Spleen (tissue), 11 donors: ENCODE results near the gene NRSN2. TPM values are rescaled to one million over a fixed set of nuclear protein-coding genes. Genes with fewer than 3 reads are reported as not detected.
"Not testable (repeated sequence)": the region's sequence is repeated elsewhere in the genome, so short reads cannot be mapped to it uniquely, and the experiment has no call there.

Experiments used
- DNase-seq: peaks from one replicate; pipeline ENCODE4 v3.0.0-alpha.2; 2020
- H3K27ac ChIP-seq, 8 donors: fragments of 200-600 bp; sonication (generic) in 7 of 8; 1 replicate in 4 of 8; 2 replicates in 4 of 8; pipeline versions ENCODE4 v1.5.0 to v1.8.0; 2016 to 2021; ENCODE audit warnings: inconsistent platforms in 4 of 8, mild to moderate bottlenecking in 4 of 8, moderate library complexity in 1 of 8
- H3K27me3 ChIP-seq, 7 donors: fragments of 200-600 bp; sonication (generic) in 6 of 7; replicated peaks in 1 of 7; 1 replicate in 4 of 7; 2 replicates in 3 of 7; pipeline versions ENCODE4 v1.5.0 to v1.8.0; 2016 to 2021; ENCODE audit warnings: inconsistent platforms in 3 of 7, mild to moderate bottlenecking in 1 of 7
- H3K36me3 ChIP-seq, 6 donors: fragments of 200-600 bp; sonication (generic) in 5 of 6; 1 replicate in 4 of 6; 2 replicates in 2 of 6; pipeline versions ENCODE4 v1.5.0 to v1.8.0; 2016 to 2021; ENCODE audit warnings: inconsistent platforms in 2 of 6
- H3K4me1 ChIP-seq, 6 donors: fragments of 200-600 bp; sonication (generic) in 5 of 6; 1 replicate in 3 of 6; 2 replicates in 3 of 6; pipeline versions ENCODE4 v1.5.0 to v1.8.0; 2016 to 2021; ENCODE audit warnings: inconsistent platforms in 3 of 6
- H3K4me3 ChIP-seq, 8 donors: fragments of 200-600 bp; sonication (generic) in 7 of 8; 1 replicate in 4 of 8; 2 replicates in 4 of 8; pipeline versions ENCODE4 v1.5.0 to v1.8.0; 2016 to 2021; ENCODE audit warnings: inconsistent platforms in 4 of 8, mild to moderate bottlenecking in 4 of 8, moderate library complexity in 2 of 8
- H3K9me3 ChIP-seq, 8 donors: fragments of 200-600 bp; sonication (generic) in 7 of 8; 1 replicate in 4 of 8; 2 replicates in 4 of 8; pipeline versions ENCODE4 v1.5.0 to v1.8.0; 2016 to 2021; ENCODE audit warnings: inconsistent platforms in 4 of 8
- CTCF ChIP-seq, 11 experiments: fragments of 200-600 bp in 7 of 11; fragments of 450-650 bp in 4 of 11; sonication (generic) in 4 of 11; IDR thresholded peaks in 8 of 11; conservative IDR thresholded peaks in 3 of 11; 1 replicate in 7 of 11; 2 replicates in 4 of 11; pipeline versions ENCODE4 v1.4.0 to v1.8.0; 2016 to 2021; ENCODE audit warnings: antibody characterized with exemption in 11 of 11, inconsistent platforms in 4 of 11, mild to moderate bottlenecking in 1 of 11
- POLR2A ChIP-seq, 3 donors: fragments of 450-650 bp; IDR thresholded peaks; one replicate each; pipeline ENCODE4 v1.5.1; 2017; ENCODE audit warnings: antibody characterized with exemption in 3 of 3, mild to moderate bottlenecking in 1 of 3
- POLR2AphosphoS5 ChIP-seq, 3 donors: sonication (generic); formaldehyde crosslinking; IDR thresholded peaks; one replicate each; pipeline ENCODE4 v1.5.1; 2017; ENCODE audit warnings: antibody characterized with exemption in 3 of 3
- WGBS, 5 donors: extraction: QIAGEN DNeasy Blood & Tissue Kit in 3 of 5; methylation state at CpG; one replicate each; pipeline versions ENCODE4 v1.1.5 to v1.1.7; 2013 to 2018; 5-methylcytosine and 5-hydroxymethylcytosine counted together
- intact Hi-C: fragments of 100-400 bp; cut with DNase I; formaldehyde crosslinking; loops from one replicate; pipeline ENCODE4 v1.15.0; 2023; ENCODE audit warnings: low total_unique reads
- polyA plus RNA-seq, 3 donors: library from polyadenylated mRNA; stranded (reverse); fragments of 200-250 nt; gene quantifications; one replicate each; pipeline ENCODE4 v1.2.1, GENCODE V29; 2013
- total RNA-seq, 7 donors: library from RNA; depleted of rRNA in 3 of 7; stranded (reverse); fragments of >200 nt in 3 of 7; fragmentation: NEBNext Ultra II Directional in 4 of 7; extraction: Animal tissue kit (Norgen Biotek cat#: 25700) in 4 of 7; gene quantifications; one replicate each; pipeline versions ENCODE4 v1.1.0 to v1.2.1, GENCODE V29; 2016 to 2021
- donor health status: healthy with polysubstance abuse.
- donor health status: DM: no; HTN: no; CAD: no; lungs with moderate emphysema.
- donor health status: DM: no; HTN: no; CAD: no.
- donor health status: Bipolar disorder and iron deficiency.
- donor health status: healthy.
- donor health status: DM: no; HTN: no; CAD: no.
- donor health status: DM: yes; HTN: yes; CAD: no.

The NRSN2 gene
- total and polyA plus RNA-seq, 10 donors = 10.5 to 26.3 (median 16.8) TPM

GRCh38 chr20:382291-383115 is 35.6 kb downstream of the NRSN2 start:
- Histone ChIP-seq H3K27ac (peak overlapping the region in 7 of 8 donors; percentile 11 to 92 (median 87)), H3K4me1 (peaks cover 3 to 40% (median 17%) of the 10 kb centered on the region in 6 donors), H3K27me3 (no peaks in the 10 kb centered on the region), H3K9me3 (no peaks in the 10 kb centered on the region), H3K36me3 (peaks cover 0 to 24% (median 0%) of the 10 kb centered on the region in 6 donors), H3K4me3 (peak overlapping the region in 7 of 8 donors; percentile 68 to 92 (median 85))
- WGBS, 5 donors = 61 to 79% (median 65%) methylated on average over 7 to 8 of the region's 8 CpGs
- TF ChIP-seq CTCF (IDR thresholded peaks at IDR 0.05 in 8 of 11, conservative IDR thresholded peaks at IDR 0.05 in 3 of 11) (no peak), POLR2AphosphoS5 (IDR thresholded peaks at IDR 0.05) (no peak), POLR2A (IDR thresholded peaks at IDR 0.05) (no peak)
- intact Hi-C loops = no loop called here
- DNase-seq = peak; percentile 82

DNA sequence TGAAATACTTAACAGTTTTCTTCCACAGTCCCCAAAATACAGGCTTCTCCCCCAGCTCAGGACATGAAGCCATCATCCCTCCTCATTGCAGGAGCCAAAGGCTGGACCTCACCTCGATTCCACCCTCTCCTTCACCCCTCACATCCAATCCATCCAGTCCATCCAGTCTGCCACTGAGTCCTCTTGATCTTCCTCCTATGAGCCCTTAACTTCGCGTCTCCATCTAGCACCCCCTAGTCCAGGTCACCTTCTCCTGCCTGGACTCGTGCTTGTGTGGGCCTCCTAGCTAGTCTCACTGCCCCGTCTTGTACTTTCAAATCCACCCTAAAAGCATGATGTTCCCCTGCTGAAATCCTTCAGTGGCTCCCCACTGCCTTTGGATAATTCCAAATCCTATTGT is 37.0 kb downstream of the NRSN2 start:
- peaks cover 0 to 38% (median 12%) of the 10 kb centered on the region in 6 donors for H3K36me3 ChIP-seq
- TF ChIP-seq CTCF (IDR thresholded peaks at IDR 0.05 in 8 of 11, conservative IDR thresholded peaks at IDR 0.05 in 3 of 11) (no peak), POLR2A (IDR thresholded peaks at IDR 0.05) (no peak), POLR2AphosphoS5 (IDR thresholded peaks at IDR 0.05) (no peak)
- intact Hi-C loops = no loop called here
- DNase-seq = no peak
- H3K4me1 ChIP-seq = peaks cover 3 to 40% (median 17%) of the 10 kb centered on the region in 6 donors
- no peak overlapping the region for H3K4me3 ChIP-seq
- WGBS, 5 donors = 89 to 97% (median 93%) methylated on average over 5 of the region's 5 CpGs
- no peaks in the 10 kb centered on the region for H3K27me3 ChIP-seq
- no peaks in the 10 kb centered on the region for H3K9me3 ChIP-seq
- peak overlapping the region in 1 of 8 donors; percentile 91 for H3K27ac ChIP-seq

DNA sequence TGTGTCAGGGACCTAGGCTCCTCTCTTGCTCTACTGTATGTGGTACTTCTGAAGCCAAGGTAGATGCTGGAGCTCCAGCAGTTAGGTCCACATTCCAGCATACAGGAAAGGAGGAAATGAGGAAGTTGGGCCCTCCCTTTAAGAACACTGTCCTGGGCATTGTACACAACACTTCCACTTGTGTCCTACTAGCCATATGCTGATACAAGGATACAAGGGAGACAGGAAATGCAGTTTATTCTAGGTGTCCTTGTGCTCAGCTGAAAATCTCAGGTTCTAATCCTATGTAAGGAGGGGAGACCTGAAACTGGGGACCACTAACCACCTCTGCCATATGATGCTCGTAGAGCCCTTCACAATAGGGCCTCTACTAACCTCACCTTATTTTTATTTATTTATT is 37.8 kb downstream of the NRSN2 start:
- intact Hi-C loops = no loop called here
- TF ChIP-seq POLR2AphosphoS5 (IDR thresholded peaks at IDR 0.05) = no peak
- no peak for TF ChIP-seq CTCF (IDR thresholded peaks at IDR 0.05 in 8 of 11, conservative IDR thresholded peaks at IDR 0.05 in 3 of 11)
- TF ChIP-seq POLR2A (IDR thresholded peaks at IDR 0.05) = no peak
- 84 to 98% (median 96%) methylated on average over 1 of the region's 1 CpG for WGBS, 5 donors

DNA sequence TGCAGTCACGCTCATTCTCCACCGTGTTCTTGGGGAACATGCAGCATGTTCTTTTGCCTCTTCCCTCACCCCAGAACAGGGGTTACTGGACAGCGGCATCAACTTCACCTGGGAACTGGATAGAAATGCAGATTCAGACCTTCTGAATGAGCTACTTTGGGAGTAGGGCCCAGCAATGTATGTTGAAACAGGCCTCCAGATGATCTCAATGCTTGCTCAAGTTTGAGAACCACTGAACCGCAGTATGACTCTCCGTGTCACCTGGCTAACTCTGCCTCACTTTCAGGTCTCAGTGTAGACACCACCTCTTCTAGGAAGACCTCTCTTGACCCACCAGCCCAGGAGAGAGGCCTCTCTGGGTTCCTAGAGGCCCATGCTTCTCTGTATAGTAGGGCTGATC is 38.5 kb downstream of the NRSN2 start:
- Histone ChIP-seq H3K4me1 (peaks cover 3 to 33% (median 17%) of the 10 kb centered on the region in 6 donors), H3K9me3 (no peaks in the 10 kb centered on the region), H3K4me3 (no peak overlapping the region), H3K36me3 (peaks cover 0 to 53% (median 27%) of the 10 kb centered on the region in 6 donors), H3K27ac (no peak overlapping the region), H3K27me3 (no peaks in the 10 kb centered on the region)
- intact Hi-C loops = no loop called here
- DNase-seq = no peak
- no peak for TF ChIP-seq POLR2A (IDR thresholded peaks at IDR 0.05)
- TF ChIP-seq CTCF (IDR thresholded peaks at IDR 0.05 in 8 of 11, conservative IDR thresholded peaks at IDR 0.05 in 3 of 11) = no peak
- TF ChIP-seq POLR2AphosphoS5 (IDR thresholded peaks at IDR 0.05) = no peak
- 82 to 95% (median 86%) methylated on average over 5 of the region's 5 CpGs for whole genome bisulfite sequencing, 5 donors

More for the DNA sequence above, 37.8 kb downstream of the NRSN2 start:
- no peak for DNase-seq
- Histone ChIP-seq H3K27ac (no peak overlapping the region), H3K36me3 (peaks cover 0 to 46% (median 21%) of the 10 kb centered on the region in 6 donors), H3K27me3 (no peaks in the 10 kb centered on the region), H3K4me3 (no peak overlapping the region), H3K4me1 (peaks cover 3 to 39% (median 17%) of the 10 kb centered on the region in 6 donors), H3K9me3 (no peaks in the 10 kb centered on the region)

DNA sequence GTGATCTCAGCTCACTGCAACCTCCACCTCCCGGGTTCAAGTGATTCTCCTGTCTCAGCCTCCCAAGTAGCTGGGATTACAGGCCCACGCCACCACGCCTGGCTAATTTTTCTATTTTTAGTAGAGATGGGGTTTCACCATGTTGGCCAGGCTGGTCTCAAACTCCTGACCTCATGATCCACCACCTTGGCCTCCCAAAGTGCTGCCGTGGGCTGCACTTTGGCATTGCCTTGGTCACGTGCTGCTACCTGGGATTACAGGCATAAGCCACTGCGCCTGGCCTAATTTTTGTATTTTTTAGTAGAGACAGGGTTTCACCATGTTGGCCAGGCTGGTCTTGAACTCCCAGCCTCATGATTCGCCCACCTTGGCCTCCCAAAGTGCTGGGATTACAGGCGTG is 39.7 kb downstream of the NRSN2 start:
- 94 to 99% (median 95%) methylated on average over 8 of the region's 8 CpGs for WGBS, 5 donors

More for the DNA sequence above, 39.7 kb downstream of the NRSN2 start:
- H3K27ac ChIP-seq, H3K27me3 ChIP-seq, H3K4me3 ChIP-seq, DNase-seq, intact Hi-C loops, H3K9me3 ChIP-seq: not testable (repeated sequence)
- Histone ChIP-seq H3K36me3 (peaks cover 0 to 65% (median 37%) of the 10 kb centered on the region in 6 donors), H3K4me1 (peaks cover 3 to 25% (median 14%) of the 10 kb centered on the region in 6 donors)
